ENCODE results near the gene TUBGCP5.

TUBGCP5 gene

DNA sequence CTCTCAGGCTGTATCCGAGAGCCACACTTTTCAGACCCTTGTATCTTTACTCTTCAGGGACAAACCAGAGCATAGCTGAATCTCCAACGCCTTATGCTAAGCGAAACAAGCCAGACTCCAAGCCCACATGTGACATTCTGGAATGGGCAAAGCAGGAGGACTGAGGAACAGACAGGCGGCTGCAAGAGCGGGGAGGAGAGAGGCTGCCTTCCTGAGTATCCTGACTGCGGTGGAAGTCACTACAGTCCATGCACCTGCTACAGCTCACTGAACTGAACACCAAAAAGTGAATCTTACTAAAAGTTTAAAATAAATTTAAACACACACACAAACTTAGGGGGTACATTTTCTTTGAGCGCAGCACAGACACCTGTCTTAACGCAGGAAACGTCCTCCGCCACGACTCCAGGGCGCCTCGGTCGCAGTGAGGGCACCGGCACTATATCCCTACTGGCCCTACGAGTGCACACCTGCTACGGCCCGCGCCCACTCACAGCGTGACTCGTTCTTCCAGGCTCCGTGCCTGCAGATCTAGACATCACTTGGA, 60.6 kb downstream of the TUBGCP5 start:
- no peak for DNase-seq (ENCODE audit: low read depth, low spot score)

DNA sequence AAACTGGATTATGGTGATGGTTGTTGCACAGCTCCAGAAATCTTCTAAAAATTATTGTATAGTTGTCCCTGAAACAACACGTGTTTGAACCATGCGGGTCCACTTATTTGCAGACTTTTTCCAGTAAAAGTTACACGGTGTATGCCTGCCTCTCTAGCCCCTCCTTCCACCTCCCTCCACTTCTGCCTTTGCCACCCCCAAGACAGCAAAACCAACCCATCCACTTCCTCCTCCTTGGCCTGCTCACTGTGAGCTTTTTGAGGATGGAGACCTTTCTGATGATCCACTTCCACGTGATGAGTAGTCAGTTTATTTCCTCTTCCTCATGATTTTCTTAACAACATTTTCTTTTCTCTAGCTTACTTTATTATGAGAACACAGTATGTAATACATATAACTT, 64.6 kb downstream of the TUBGCP5 start:
- no peak for DNase-seq (ENCODE audit: low read depth, low spot score)

DNA sequence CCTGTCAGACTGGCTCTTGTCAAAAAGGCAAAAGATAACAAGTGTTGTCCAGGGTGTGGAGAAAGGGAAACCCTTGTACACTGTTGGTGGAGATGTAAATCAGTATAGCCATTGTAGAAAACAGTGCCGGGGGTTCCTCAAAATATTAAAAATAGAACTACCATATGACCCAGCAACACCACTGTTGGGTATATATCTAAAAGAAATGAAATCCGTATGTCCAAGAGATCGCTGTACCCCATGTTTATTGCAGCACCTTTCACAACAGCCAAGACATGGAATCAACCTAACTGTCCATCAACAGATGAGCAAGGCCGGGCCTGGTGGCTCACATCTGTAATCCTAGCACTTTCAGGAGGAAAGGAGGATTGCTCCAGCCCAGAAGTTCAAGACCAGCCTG, 65.4 kb downstream of the TUBGCP5 start:
- no peak for DNase-seq (ENCODE audit: low read depth, low spot score)

DNA sequence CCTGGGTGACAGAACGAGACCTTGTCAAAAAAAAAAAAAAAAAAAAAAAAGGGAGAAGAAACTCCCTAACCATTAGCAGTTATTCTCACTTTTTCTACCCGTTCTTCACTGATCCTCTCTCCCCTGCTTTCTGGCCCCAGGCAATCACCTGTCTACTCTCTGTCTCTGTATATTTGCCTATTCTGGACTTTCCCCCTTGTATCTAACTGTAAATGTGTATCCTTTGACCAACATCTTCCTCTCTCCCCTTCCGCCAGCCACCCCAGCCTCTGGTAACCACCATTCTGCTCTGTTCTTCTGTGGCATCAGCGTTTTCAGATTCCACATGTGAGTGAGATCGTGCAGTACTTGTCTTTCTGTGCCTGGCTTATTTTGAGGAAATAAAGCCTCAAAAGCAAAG, 66.1 kb downstream of the TUBGCP5 start:
- no peak for DNase-seq (ENCODE audit: low read depth, low spot score)

DNA sequence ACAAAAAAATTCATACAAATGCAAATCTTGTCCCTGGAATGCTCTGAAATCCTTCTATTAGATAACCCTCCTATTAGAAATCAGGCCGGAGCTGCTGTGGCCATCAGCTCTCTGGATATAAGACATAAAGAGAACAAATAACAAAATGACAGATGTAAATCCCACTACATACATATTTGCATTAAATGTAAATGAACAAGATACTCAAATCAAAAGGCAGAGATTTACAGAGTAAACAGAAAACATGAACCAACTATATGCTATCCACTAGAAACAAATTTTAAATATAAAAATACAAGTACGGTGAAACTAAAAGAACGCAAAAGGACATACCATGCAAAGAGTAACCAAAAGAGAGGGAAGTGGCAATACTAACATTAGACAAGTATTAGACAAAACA, 69.9 kb downstream of the TUBGCP5 start:
- DNase-seq (ENCODE audit: low read depth, low spot score), result no peak

DNA sequence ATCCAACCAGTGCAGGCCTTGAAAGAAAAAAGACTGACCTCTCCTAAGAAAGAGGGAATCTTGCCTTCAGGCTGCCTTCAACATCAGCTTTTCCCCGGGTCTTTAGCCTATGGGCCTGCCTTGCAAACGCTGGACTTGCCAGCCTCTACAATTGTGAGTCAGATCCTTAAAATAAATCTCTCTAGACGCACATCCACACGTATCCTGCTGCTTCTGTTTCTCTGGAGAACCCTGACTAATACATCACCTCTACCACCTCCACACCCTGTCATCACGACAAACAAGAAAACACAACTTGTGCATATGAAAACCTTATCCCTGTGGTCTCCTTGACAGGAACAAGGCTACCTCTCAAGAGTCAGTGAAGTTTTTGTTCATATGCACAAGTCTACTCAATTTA, 71.0 kb downstream of the TUBGCP5 start:
- DNase-seq (ENCODE audit: low read depth, low spot score), result no peak

DNA sequence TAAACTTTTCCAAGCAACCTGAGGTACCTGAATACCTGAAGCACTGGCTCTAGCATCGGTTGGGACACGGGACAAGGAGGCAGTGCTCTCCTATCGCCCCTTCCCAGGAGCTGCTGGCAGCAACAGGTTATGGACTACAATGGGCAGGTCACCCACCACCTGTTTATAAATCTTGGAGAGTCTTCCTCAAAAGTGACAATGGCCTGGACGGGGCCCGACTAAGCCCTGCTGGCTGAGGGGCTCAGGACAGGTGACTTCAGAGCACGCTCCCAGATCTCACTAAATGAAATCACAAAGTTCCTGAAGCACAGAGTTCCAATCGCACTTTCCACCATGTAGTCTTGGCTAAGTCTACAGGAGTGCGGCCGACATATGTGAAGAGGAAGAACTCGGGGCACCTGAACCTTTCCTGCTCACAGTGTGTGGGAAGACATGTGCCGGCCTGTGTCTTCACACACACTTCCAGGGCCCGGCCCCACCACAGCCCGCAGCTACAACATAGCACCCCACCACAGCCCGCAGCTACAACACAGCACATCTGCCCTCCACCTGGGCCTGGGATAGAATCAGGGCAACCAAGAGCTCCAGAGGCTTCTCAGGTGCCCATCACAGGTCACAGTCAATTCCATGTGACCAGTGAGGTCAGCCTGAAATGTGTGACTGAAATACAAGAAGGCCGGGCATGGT, 72.1 kb downstream of the TUBGCP5 start:
- no peak for DNase-seq (ENCODE audit: low read depth, low spot score)

DNA sequence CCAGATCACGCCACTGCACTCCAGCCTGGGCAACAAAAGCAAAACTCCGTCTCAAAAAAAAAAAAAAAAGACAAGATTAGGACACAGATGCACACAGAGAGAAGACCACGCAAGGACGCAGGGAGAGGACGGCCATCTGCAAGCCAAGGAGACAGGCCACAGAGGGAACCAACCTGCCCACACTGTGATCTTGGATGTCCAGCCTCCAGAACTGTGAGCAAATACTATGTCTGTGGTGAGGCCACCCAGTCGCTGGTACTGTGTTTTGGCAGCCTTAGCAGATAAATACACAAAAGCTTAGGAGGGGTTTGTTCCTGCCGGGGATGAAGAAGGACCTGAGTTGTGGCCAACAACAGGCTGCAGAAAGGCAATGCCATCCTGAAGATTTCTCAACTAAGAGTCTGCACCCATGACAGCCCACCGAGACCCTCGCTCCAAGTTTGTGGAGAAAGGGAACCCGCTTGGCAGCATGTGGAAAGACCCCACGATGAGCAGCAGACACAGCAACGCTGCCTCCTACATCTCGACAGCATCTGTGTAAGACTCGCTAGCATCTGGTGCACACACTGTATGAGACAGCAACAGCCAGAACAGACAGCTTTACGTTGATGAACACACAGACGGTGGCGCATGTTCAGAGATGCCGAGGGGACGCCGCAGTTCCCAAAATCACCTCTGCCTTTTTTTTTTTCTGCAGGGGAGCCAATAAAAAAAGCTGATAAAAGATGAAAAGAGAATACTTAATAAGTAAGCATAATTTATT, 72.9 kb downstream of the TUBGCP5 start:
- DNase-seq (ENCODE audit: low read depth, low spot score), result no peak

DNA sequence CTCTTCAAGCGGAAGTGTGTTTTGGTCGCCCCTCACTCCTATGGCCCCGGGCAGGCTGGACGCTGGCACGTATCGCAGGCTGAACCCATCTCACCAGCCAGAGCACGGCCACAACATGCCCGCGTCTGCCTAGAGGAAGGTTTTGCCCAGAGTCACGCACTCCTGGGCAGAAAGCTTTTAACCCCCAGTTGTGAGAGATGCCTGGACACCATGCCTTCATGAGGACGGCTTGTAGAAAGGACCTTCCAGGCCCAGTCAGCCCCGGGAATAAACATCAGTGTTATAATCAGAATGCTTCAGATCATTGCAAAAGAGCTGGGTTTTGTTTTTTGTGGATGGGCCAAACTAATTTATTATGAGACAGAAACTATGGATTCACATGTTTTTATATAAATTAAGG, 75.7 kb downstream of the TUBGCP5 start:
- no peak for DNase-seq (ENCODE audit: low read depth, low spot score)

DNA sequence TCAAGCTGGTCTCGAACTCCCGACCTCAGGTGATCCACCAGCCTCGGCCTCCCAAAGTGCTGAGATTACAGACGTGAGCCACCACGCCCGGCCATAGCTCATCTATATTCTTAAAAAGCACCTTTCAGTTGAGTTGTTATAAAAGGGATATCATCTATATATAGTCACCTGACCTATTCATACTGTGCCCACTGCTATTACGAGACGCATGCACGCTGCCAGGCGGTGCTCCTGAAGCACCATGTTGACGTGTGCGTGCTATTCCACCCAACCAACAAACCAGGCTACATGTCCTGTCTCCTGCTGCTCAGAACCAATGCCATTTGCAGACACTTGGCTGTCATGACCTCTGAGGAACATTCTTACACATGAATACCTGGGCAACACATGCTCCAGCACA, 76.8 kb downstream of the TUBGCP5 start:
- no peak for DNase-seq (ENCODE audit: low read depth, low spot score)

DNA sequence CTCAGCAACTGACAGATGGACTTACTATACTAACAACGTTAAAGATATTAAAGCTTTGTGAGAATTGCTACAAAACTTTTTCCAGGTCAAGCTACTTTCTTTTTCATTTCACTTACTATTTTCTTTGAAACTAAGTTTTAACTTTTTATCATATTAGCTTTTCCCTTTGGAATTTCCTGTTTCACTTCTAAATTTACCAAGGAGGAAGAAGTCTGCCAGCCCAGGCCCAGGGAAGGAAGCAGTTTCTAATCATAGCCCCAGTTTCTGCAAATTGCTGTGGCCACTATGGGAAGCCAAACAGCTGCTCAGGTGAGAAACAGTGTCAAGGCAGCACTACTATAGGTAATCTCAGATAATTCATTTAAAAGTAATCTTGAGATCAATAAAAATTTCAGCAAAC, 77.6 kb downstream of the TUBGCP5 start:
- DNase-seq (ENCODE audit: low read depth, low spot score), result no peak

DNA sequence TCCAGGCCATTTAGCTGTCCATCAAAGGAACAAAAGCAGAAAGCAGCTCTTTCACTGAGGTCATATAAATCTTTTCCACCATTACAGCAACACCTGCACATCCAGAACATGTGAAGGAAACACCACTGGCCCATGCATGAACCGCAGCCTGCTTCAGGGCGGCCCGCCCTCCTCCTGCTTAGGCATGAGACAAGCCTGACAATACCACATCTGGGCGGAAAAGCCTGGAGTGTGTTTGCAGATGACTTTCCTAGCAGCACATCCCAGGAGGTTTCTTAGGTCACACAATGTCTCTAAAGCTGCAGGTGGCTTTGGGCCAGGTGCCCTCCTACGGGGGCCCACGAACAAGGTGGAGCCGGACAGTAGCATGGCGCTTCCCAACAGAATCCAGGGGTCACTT, 78.8 kb downstream of the TUBGCP5 start:
- no peak for DNase-seq (ENCODE audit: low read depth, low spot score)

DNA sequence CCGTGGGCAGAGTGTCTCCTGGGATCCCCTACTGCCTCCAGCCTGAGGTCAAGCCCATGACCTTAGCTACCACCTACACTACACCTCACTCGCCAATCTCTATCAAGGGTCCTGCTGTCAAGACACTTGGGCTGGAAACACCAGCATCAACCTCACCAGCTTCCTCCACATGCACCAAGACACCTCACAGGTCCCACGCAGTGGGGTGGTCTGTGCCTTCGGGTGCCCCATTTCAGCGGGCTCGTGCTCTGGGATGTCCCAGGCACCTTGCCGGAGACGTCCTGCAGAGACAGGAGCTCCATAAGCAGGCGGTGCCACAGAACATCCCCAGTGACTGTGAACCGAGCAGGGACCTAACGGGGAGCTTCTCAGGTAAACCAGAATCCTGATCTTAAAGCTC, 79.2 kb downstream of the TUBGCP5 start:
- DNase-seq (ENCODE audit: low read depth, low spot score), result no peak

DNA sequence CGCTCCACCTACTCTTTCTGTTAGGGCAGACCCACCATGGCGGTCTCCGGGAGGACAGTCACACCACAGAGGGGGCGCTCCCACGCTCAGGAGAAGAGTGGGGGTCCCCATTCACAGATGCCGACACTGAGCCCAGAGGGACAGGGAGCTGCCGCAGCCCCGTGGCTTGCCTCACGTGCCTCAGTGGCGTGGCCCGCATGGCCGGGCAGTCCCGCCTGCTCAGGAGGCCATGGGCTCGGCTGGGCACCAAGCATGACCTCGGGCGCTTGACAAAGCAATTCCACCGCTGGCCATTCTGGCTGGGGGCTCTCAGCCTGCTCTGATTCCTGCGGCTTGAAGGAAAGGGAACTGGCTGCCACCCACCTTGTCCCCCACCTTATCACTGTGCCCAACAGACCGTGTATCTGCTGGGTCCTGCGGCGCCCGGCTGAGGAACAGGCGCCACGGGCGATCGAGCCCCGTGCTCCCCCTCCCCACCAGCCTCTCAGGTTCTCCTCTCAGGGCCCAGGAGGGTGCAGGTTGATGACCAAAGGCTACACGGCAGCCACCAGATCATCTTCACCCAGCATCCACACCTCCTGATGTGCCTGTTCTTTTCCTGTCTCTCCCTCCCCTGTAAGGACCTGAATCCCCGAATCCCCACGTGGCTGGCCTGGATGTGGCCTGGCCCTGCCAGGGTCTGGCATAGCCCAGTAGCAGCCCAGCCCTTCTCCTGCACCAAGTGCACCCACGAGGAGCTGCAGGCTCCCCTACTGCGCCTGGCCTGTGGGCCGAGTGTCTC, 79.9 kb downstream of the TUBGCP5 start:
- DNase-seq (ENCODE audit: low read depth, low spot score), result no peak

DNA sequence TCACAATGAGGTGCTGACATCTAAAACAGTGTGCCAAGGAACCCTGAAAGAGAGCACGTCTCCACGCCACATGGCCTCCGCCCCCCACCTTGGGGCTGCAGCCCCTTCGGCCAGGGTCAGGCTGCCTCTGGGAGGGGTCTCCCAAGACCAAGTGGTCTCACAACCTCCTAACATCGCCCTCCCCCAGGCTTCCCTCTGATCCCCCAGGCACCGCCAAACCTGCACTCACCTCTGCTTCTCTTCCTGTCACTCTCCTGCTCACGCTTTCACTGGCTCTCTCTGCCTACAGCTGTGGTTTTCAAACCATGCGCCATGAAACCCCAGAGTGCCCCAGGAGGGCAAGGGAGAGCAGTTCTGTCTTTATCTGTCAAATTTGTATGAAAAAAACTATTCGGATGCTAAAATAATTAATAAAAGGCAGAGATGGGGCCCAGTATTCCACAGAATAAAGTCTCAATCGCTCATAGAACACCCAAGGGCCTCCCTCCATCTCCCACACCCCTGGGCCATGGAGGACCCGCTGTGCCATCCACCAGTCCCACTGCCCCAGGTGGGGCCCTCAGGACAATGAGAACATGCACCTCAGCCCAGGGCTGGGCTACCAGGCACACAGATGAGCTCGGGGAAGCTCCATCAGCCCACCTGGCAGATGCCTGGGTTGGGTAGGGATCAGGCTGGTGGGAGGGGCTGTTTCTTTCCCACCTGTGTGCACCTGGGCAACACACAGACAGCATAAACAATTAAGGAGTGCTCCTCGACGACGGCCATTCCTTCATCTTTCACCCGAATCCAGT, 80.7 kb downstream of the TUBGCP5 start:
- DNase-seq (ENCODE audit: low read depth, low spot score), result no peak

DNA sequence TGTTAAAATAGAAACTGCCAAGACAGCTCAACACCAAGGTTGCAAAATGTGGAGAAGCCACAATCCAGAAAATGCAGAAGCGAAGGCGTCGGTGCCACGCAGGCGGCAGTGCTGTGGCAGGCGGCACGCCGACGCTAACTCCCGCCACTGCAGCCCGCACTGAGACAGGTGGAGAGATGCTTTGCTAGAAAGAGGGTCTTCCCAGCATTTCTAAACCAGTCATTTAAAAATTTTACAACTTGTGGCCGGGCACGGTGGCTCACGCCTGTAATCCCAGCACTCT, 82.5 kb downstream of the TUBGCP5 start:
- DNase-seq (ENCODE audit: low read depth, low spot score), result no peak

DNA sequence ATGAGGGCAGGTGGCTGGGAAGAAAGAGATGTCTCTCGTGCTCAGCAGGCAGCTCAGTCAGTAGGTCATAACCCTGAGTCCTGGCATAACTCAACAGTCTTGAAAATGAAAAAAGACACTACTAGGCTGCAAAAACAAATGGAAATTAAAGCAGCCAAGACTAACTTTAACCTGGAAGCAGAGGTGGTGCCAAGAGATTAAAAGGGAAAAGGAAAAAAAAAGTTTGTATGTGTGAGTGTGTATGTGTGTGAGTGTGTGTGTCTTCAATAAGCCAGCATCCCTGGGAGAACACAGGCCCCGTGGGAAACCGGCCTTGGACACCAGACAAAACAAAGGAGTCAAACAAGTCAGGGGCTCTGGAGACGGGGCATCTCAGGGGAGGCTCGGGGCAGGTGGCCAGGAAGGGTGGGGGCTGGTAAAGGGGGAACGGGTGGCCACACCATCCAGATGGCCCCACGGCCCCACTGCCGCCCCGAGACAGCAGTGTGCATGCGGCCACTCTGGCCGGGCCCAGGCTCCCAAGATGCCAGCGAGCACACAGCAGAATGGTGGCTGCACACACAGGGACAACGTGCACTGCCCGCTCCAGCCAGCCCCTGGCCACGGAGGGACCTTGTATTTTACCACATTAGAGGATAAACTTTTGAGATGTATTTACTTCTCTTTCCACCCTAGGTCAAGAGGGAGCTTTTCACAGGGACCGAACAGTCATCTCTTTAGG, 83.0 kb downstream of the TUBGCP5 start:
- no peak for DNase-seq (ENCODE audit: low read depth, low spot score)

DNA sequence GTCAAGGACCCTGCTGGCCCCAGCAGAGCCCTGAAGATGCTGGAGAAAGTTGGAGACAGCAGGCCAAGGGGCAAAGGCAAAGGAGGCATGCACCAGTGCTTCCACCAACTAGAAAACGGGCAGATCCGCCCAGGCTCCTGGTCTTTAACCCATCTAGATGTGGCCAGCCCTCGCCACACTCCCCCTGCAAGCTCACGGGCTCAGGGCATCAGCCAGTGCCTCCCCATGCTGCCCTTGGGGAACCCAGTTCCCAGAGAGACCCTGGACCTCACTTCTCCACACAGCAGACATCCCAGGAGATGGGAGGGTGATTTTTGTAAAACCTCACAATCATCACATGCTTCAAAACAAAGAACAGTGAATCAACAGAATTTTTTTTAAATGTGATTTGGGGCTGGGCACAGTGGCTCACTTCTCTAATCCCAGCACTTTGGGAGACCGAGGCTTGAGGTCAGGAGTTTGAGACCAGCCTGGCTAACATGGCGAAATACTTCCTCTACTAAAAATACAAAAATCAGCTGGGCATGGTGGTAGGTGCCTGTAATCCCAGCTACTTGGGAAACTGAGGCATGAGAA, 83.7 kb downstream of the TUBGCP5 start:
- DNase-seq (ENCODE audit: low read depth, low spot score), result no peak

DNA sequence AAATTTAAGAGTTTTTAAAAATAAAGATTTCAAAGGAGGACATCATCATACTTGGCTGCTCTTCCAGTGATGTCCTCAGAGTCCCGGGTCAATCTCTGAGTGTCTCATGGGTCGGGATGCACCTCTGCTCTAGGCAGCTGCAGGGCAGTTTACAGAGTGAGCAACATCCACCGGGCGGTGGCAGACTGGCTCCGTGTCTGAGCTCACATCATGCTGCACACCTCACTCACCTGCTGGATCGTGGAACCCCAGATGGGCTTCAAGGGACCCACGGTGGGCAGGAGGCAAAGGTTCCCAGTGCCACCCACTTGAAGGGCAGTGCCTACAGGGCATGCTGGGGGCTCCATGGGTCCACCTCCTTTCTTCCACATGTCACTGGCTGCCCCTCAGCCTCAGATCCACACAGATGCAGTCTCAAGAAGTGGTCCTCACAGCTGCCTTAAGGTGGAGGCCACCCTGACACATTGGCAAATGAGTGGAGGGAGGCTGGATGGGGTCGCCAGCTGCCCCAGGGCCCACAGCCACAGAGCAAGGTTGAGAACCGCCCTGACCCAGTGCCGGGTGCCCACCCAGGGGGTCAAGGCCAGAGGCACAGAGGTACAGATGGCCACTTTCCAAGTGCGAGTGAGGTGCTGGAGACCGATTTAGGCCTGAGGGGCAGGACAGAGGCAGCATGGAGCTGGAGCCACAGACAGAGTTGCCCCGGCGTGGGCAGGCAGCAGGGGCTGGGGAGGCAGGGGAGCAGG, 84.4 kb downstream of the TUBGCP5 start:
- no peak for DNase-seq (ENCODE audit: low read depth, low spot score)

DNA sequence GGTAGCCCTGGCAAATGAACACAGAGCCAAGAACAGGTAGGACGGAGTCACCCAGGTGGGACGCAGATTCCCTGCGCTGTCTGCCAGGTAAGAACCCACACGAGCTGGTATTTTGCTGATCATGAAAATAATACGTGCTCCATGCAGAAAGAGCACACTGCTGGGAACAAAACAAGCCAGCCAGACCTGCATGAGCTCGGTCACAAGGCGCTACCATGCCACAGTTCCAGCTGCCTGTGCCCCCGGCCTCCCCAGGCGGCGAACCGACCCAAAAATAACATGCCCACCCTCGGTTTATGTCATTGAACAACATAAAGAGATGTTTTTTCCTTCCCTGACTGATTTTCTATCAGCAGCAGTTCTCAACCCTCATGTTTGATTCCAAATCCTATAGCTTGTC, 85.0 kb downstream of the TUBGCP5 start:
- DNase-seq (ENCODE audit: low read depth, low spot score), result no peak

Data from activated CD4-positive, CD25-positive, alpha-beta regulatory T cell treated with anti-CD3 and anti-CD28 coated beads, Interleukin-2, amount 50 U/mL, for 16 hours (primary cell).